GM10266 (cell line): ENCODE data around the gene GUF1.

Experiments
- DNase-seq: peaks from one replicate; pipeline ENCODE4 v3.0.0; 2012; ENCODE audit errors: extremely low spot score
- CTCF ChIP-seq: IDR thresholded peaks from 2 replicates; pipeline ENCODE4 v1.5.1; 2012; ENCODE audit warnings: mild to moderate bottlenecking, low read depth; ENCODE audit not compliant: control insufficient read depth, insufficient read depth; ENCODE audit errors: missing control alignments

GUF1 gene

GRCh38 chr4:44671636-44672035 lies 6.6 kb upstream of the GUF1 start:
- TF ChIP-seq CTCF: no peak
- DNase-seq: no peak

DNA sequence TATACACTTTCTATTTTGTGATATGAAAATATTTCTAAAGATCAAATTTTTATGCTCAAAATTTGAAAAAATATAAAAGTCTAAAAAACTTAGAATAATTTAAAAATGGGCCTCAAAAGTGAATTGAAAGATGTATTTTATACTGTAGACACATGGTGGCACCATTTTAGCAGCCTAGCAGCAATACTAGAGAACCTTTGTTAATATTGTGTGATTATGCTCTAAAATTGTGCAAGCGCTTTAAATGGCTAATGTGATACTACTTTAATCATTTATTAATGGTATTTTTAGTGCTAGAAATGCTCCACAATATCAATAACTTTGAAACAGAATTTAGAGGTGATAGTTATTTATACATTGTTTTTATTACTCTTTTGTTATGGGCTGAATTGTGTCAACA lies 3.7 kb upstream of the GUF1 start:
- DNase-seq: no peak
- TF ChIP-seq CTCF: no peak

DNA sequence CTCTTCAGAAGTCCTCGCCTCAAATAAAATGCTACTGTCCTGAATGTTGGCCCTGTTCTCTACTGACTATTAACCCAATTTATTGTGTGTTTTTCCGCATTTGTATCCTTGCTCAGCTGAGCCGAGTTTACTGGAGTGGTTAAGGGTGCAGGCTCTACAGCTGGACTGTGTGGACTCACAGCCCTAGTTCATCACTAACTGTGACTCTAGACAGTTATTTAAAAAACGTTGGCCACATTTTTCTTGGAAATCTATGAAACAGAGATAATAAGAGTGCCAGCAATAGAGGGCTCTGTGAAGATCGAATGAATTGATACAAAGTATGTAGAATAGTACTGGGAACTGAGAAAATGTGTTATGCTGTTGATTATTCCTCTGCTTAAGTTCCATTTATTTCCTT lies 2.9 kb upstream of the GUF1 start:
- no peak for TF ChIP-seq CTCF
- DNase-seq: no peak

- no peak for DNase-seq
- TF ChIP-seq CTCF: no peak
These were observed 840 bp downstream of the GUF1 start for GRCh38 chr4:44679060-44679459.

- no peak for TF ChIP-seq CTCF
- no peak for DNase-seq
These were observed 6.4 kb downstream of the GUF1 start for GRCh38 chr4:44684648-44685047.

GRCh38 chr4:44700427-44700826 lies 22.2 kb downstream of the GUF1 start:
- no peak for DNase-seq
- TF ChIP-seq CTCF: no peak

GRCh38 chr4:44701037-44701436 lies 22.8 kb downstream of the GUF1 start:
- DNase-seq: no peak
- no peak for TF ChIP-seq CTCF
